ENCODE results near the gene AURKAIP1.

Gene AURKAIP1

GRCh38 chr1:1393428-1393827, 18.4 kb upstream of the AURKAIP1 start:
- no peak for ATAC-seq
- TF ChIP-seq ZC3H10 (CRISPR knock-in tag; IDR thresholded peaks at IDR 0.05), result no peak
- no peak for TF ChIP-seq ZNF8 (CRISPR knock-in tag; IDR thresholded peaks at IDR 0.05)
- TF ChIP-seq RARB (CRISPR knock-in tag; IDR thresholded peaks at IDR 0.05), result no peak
- TF ChIP-seq, protein P1, sequence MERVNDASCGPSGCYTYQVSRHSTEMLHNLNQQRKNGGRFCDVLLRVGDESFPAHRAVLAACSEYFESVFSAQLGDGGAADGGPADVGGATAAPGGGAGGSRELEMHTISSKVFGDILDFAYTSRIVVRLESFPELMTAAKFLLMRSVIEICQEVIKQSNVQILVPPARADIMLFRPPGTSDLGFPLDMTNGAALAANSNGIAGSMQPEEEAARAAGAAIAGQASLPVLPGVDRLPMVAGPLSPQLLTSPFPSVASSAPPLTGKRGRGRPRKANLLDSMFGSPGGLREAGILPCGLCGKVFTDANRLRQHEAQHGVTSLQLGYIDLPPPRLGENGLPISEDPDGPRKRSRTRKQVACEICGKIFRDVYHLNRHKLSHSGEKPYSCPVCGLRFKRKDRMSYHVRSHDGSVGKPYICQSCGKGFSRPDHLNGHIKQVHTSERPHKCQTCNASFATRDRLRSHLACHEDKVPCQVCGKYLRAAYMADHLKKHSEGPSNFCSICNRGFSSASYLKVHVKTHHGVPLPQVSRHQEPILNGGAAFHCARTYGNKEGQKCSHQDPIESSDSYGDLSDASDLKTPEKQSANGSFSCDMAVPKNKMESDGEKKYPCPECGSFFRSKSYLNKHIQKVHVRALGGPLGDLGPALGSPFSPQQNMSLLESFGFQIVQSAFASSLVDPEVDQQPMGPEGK (CRISPR knock-in tag; IDR thresholded peaks at IDR 0.05; ENCODE audit: borderline replicate concordance), result no peak
- TF ChIP-seq POU6F1 (CRISPR knock-in tag; IDR thresholded peaks at IDR 0.05; ENCODE audit: borderline replicate concordance, low read depth), result no peak
- TF ChIP-seq OSR1 (CRISPR knock-in tag; IDR thresholded peaks at IDR 0.05), result no peak
- no peak for TF ChIP-seq ARNTL (CRISPR knock-in tag; IDR thresholded peaks at IDR 0.05; ENCODE audit: borderline replicate concordance, low read depth)
- TF ChIP-seq ISL1 (CRISPR knock-in tag; IDR thresholded peaks at IDR 0.05), result no peak
- TF ChIP-seq TOX (CRISPR knock-in tag; IDR thresholded peaks at IDR 0.05; ENCODE audit: borderline replicate concordance), result no peak
- no peak for TF ChIP-seq TCF4 (CRISPR knock-in tag; IDR thresholded peaks at IDR 0.05; ENCODE audit: borderline replicate concordance)
- no peak for TF ChIP-seq ZNF565 (CRISPR knock-in tag; conservative IDR thresholded peaks at IDR 0.05; ENCODE audit: low read depth)
- TF ChIP-seq ZFP3 (CRISPR knock-in tag; IDR thresholded peaks at IDR 0.05), result no peak
- TF ChIP-seq TSHZ2 (CRISPR knock-in tag; IDR thresholded peaks at IDR 0.05), result no peak
- no peak for TF ChIP-seq ESRRG (CRISPR knock-in tag; IDR thresholded peaks at IDR 0.05)
- no peak for TF ChIP-seq GLIS3 (CRISPR knock-in tag; IDR thresholded peaks at IDR 0.05)
- TF ChIP-seq ZFP30 (CRISPR knock-in tag; IDR thresholded peaks at IDR 0.05), result no peak

DNA sequence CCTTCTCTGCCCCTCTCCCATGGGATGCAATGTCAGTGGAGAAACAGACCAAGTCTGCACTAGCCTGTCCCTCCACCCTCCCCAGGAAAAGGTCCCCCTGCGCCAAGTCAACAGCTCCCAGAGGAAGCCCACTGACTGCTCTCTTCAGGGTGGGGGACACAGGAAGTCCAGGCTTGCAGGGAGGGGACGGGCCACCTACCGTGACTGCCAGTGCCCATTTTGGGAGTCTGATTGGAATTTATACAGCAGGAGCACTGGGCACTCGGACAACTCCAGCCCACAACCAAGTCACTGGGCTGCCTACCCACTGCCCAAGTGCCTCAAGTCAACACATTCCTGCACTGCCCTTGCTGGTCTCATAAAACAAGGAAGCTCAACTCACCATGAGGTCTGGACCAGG, 18.0 kb upstream of the AURKAIP1 start:
- ATAC-seq, result no peak
- TF ChIP-seq ZFP3 (CRISPR knock-in tag; IDR thresholded peaks at IDR 0.05) (no peak), TSHZ2 (CRISPR knock-in tag; IDR thresholded peaks at IDR 0.05) (no peak), ZNF70 (CRISPR knock-in tag; IDR thresholded peaks at IDR 0.05) (no peak), TOX (CRISPR knock-in tag; IDR thresholded peaks at IDR 0.05; ENCODE audit: borderline replicate concordance) (no peak), BACH2 (CRISPR knock-in tag; IDR thresholded peaks at IDR 0.05; ENCODE audit: borderline replicate concordance) (no peak), ESRRG (CRISPR knock-in tag; IDR thresholded peaks at IDR 0.05) (no peak), SNAI2 (CRISPR knock-in tag; IDR thresholded peaks at IDR 0.05) (no peak), ZC3H10 (CRISPR knock-in tag; IDR thresholded peaks at IDR 0.05) (no peak), ARNTL (CRISPR knock-in tag; IDR thresholded peaks at IDR 0.05; ENCODE audit: borderline replicate concordance, low read depth) (no peak), PPARA (CRISPR knock-in tag; IDR thresholded peaks at IDR 0.05; ENCODE audit: borderline replicate concordance) (no peak), CREB5 (CRISPR knock-in tag; IDR thresholded peaks at IDR 0.05; ENCODE audit: low read depth) (no peak), ZNF565 (CRISPR knock-in tag; conservative IDR thresholded peaks at IDR 0.05; ENCODE audit: low read depth) (no peak), POU6F1 (CRISPR knock-in tag; IDR thresholded peaks at IDR 0.05; ENCODE audit: borderline replicate concordance, low read depth) (no peak), OSR1 (CRISPR knock-in tag; IDR thresholded peaks at IDR 0.05) (no peak)

All from SK-N-SH treated with all-trans-retinoic acid at 6 μM for 48 hours (cell line).